Esophagus squamous epithelium (tissue), 5 donors: ENCODE results near the gene PRDM4. TPM values are rescaled to one million over a fixed set of nuclear protein-coding genes. Genes with fewer than 3 reads are reported as not detected.
"Not testable (repeated sequence)": the region's sequence is repeated elsewhere in the genome, so short reads cannot be mapped to it uniquely, and the experiment has no call there.

Source experiments
- DNase-seq: peaks from one replicate; lab custom pipeline; 2025; lab: John Stamatoyannopoulos, UW
- H3K27ac ChIP-seq, 4 donors: fragments of 200-600 bp; sonication (generic); one replicate each; pipeline ENCODE4 v1.5.1; 2016 to 2019; ENCODE audit warnings: mild to moderate bottlenecking in 1 of 4
- H3K27me3 ChIP-seq, 4 donors: fragments of 200-600 bp; sonication (generic); 1 replicate in 3 of 4; 2 replicates in 1 of 4; pipeline versions ENCODE4 v1.5.1 to v1.6.0; 2017 to 2021; ENCODE audit warnings: antibody characterized with exemption in 1 of 4
- H3K36me3 ChIP-seq, 3 donors: fragments of 200-600 bp; sonication (generic); one replicate each; pipeline ENCODE4 v1.5.1; 2016 to 2019
- H3K4me1 ChIP-seq, 3 donors: fragments of 200-600 bp; sonication (generic); one replicate each; pipeline ENCODE4 v1.5.1; 2017 to 2019
- H3K4me3 ChIP-seq, 4 donors: fragments of 200-600 bp; sonication (generic); 1 replicate in 3 of 4; 2 replicates in 1 of 4; pipeline ENCODE4 v1.5.1; 2016 to 2019; ENCODE audit warnings: mild to moderate bottlenecking in 2 of 4, moderate library complexity in 1 of 4
- H3K9me3 ChIP-seq, 3 donors: fragments of 200-600 bp; sonication (generic); one replicate each; pipeline ENCODE4 v1.5.1; 2016 to 2019
- POLR2A ChIP-seq, 4 donors: fragments of 450-650 bp; IDR thresholded peaks; one replicate each; pipeline ENCODE4 v1.6.1; 2017; ENCODE audit warnings: antibody characterized with exemption in 4 of 4, mild to moderate bottlenecking in 4 of 4, moderate library complexity in 3 of 4
- WGBS, 2 donors: methylation state at CpG; one replicate each; pipeline ENCODE4 v1.1.5; 2018; 5-methylcytosine and 5-hydroxymethylcytosine counted together
- intact Hi-C: fragments of 100-400 bp; cut with DNase I; formaldehyde crosslinking; loops from one replicate; pipeline ENCODE4 v1.15.0; 2022
- total RNA-seq, 4 donors: library from RNA; depleted of rRNA; stranded (reverse); fragments of >200 nt; gene quantifications; one replicate each; pipeline ENCODE4 v1.1.0, GENCODE V29; 2016
- TF ChIP-seq, protein P1 (sequence below), 6 experiments: fragments of 450-650 bp in 4 of 6; fragments of 200-600 bp in 2 of 6; sonication (generic) in 2 of 6; IDR thresholded peaks; one replicate each; pipeline ENCODE4 v1.5.1; 2016 to 2019; ENCODE audit warnings: antibody characterized with exemption in 6 of 6, mild to moderate bottlenecking in 4 of 6, moderate library complexity in 4 of 6
- donor health status: DM: yes; HTN: yes; CAD: no.

The PRDM4 gene
- total RNA-seq, 4 donors from 2014 or later: 11.4 to 24.8 (median 22.9) TPM

DNA sequence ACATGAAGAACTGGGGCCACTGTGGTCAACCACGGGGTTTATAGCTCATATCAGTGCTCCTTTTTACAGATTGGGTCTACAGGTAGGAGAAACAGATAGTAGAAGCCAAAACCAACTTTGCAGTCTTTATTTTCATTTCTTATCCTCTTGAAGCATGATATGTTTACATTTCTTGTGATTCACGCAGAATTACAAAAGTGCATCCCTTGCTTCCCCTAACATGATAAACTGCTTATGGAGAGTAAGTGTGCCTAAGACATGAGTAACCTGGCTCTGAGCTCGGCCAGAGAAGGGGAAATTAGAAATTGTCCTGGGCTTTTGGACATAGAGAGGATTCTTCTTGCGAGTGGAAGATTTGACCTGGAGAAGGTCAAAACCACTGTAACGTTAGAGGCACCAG, 56.9 kb downstream of the PRDM4 start:
- no peak overlapping the region for H3K27ac ChIP-seq
- no peaks in the 10 kb centered on the region for H3K4me1 ChIP-seq
- H3K36me3 ChIP-seq: peaks cover 12 to 93% (median 38%) of the 10 kb centered on the region in 3 donors
- 80 to 89% methylated on average over 5 of the region's 5 CpGs for WGBS, 2 donors
- intact Hi-C loops: no loop called here
- H3K4me3 ChIP-seq: no peak overlapping the region
- H3K27me3 ChIP-seq: no peaks in the 10 kb centered on the region
- no peak for DNase-seq
- TF ChIP-seq, protein P1, sequence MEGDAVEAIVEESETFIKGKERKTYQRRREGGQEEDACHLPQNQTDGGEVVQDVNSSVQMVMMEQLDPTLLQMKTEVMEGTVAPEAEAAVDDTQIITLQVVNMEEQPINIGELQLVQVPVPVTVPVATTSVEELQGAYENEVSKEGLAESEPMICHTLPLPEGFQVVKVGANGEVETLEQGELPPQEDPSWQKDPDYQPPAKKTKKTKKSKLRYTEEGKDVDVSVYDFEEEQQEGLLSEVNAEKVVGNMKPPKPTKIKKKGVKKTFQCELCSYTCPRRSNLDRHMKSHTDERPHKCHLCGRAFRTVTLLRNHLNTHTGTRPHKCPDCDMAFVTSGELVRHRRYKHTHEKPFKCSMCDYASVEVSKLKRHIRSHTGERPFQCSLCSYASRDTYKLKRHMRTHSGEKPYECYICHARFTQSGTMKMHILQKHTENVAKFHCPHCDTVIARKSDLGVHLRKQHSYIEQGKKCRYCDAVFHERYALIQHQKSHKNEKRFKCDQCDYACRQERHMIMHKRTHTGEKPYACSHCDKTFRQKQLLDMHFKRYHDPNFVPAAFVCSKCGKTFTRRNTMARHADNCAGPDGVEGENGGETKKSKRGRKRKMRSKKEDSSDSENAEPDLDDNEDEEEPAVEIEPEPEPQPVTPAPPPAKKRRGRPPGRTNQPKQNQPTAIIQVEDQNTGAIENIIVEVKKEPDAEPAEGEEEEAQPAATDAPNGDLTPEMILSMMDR (IDR thresholded peaks at IDR 0.05): no peak
- TF ChIP-seq POLR2A (IDR thresholded peaks at IDR 0.05): no peak
- H3K9me3 ChIP-seq: no peaks in the 10 kb centered on the region

DNA sequence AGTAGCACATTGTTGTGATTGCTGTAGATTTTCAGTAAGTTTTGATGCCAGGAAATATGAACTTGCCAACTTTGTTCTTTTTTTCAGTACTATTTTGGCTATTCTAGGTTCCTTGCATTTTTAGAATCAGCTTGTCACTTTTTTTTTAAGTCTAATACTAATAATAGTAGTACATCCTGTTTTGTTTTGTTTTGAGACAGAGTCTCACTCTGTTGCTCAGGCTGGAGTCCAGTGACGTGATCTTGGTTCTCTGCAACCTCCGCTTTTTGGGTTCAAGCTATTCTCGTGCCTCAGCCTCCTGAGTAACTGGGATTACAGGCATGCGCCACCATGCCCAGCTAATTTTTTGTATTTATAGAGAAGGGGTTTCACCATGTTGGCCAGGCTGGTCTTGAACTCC, 58.8 kb downstream of the PRDM4 start:
- WGBS, 2 donors: 87 to 94% methylated on average over 4 of the region's 4 CpGs
- H3K27me3 ChIP-seq: no peaks in the 10 kb centered on the region
- no peak overlapping the region for H3K4me3 ChIP-seq
- TF ChIP-seq, protein P1 (IDR thresholded peaks at IDR 0.05): no peak
- no peak for TF ChIP-seq POLR2A (IDR thresholded peaks at IDR 0.05)
- no peaks in the 10 kb centered on the region for H3K4me1 ChIP-seq
- no peaks in the 10 kb centered on the region for H3K9me3 ChIP-seq
- H3K36me3 ChIP-seq: peaks cover 12 to 95% (median 55%) of the 10 kb centered on the region in 3 donors
- DNase-seq: no peak
- intact Hi-C loops: no loop called here
- H3K27ac ChIP-seq: no peak overlapping the region

DNA sequence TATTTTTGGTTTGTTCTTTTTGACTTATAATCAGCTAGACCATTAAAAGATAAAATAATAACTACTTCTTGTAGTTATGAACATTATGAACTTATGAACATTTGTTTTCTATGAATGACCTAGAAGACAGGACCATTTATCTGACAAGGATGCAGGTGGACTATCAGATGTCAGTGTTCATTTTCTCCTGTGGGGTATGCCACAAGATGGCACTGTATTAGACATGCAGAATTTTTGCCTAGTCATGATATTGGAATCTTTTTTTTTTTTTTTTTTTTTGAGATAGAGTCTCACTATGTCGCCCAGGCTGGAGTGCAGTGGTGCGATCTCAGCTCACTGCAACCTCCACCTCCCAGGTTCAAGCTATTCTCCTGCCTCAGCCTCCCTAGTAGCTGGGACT, 65.2 kb downstream of the PRDM4 start:
- DNase-seq, H3K4me3 ChIP-seq, H3K9me3 ChIP-seq, H3K27ac ChIP-seq, H3K4me1 ChIP-seq, intact Hi-C loops, H3K27me3 ChIP-seq: not testable (repeated sequence)
- H3K36me3 ChIP-seq: peaks cover 15 to 98% (median 55%) of the 10 kb centered on the region in 3 donors
- TF ChIP-seq, protein P1 (IDR thresholded peaks at IDR 0.05): peak in 2 of 6 experiments; percentile 16 to 38
- 84 to 85% methylated on average over 2 of the region's 2 CpGs for WGBS, 2 donors

DNA sequence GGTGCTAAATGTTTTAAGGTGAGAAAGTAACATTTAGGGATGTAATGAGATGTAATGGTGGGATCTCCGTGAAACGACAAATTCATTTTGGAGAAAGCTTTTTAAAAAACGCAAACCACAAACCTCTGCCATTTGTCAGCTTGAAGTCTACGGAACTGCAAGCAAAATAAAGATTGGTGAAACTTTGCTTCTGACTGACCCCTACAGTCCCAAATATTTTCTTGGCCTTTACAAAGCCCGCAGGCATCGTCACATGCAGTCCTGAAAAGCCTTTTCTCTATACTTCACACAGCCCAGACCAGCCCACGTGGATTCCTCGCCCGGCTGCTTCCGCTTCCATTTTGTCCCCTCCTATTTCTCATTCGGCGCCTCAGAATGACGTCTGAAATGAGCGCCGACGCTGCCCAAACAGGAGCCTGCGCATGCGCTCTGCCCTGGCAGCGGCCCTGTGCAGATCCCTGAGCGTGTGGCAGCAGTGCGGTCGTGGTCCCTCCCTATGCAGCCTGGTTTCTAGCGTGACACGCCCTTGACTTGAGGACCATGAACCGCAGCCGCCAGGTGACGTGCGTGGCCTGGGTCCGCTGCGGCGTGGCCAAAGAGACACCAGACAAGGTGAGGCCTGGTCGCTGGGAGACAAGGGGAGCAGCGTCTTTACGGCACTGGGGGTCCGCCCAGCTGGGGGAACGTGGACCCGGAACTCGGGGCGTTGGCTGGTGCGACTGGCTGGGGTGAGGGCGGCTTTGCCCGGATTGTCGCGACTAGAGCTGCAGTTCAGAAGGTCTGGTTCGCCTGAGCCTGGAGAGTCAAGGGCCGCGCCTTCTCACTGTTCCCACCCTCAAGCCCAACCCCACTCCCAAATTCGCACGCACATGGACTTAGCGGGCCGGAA, 75.3 kb downstream of the PRDM4 start, which contains the start of gene PWP1:
PWP1 (plus strand) TSS at position 440 of the 889 bp plus-strand sequence; CDS start at position 541, 101 bp downstream.
- intact Hi-C loops: loop anchor here (10.0 kb wide), 1 partner anchor 69 kb away; no protein-coding TSS in a partner anchor
- TF ChIP-seq, protein P1 (IDR thresholded peaks at IDR 0.05): peak in 1 of 6 experiments; percentile 41
- TF ChIP-seq POLR2A (IDR thresholded peaks at IDR 0.05): peak in 3 of 4 donors; percentile 64 to 73 (median 68)
- DNase-seq: peak; percentile 77
- Histone ChIP-seq H3K4me1 (peaks cover 10 to 28% (median 13%) of the 10 kb centered on the region in 3 donors), H3K27me3 (no peaks in the 10 kb centered on the region), H3K9me3 (no peaks in the 10 kb centered on the region), H3K36me3 (peaks cover 13 to 25% (median 18%) of the 10 kb centered on the region in 3 donors), H3K27ac (peak within 1 kb of the TSS; percentile 72 to 93 (median 88)), H3K4me3 (peak within 1 kb of the TSS; percentile 79 to 95 (median 83))
- 0% methylated on average over 18 to 24 of the region's 51 CpGs for WGBS, 2 donors

DNA sequence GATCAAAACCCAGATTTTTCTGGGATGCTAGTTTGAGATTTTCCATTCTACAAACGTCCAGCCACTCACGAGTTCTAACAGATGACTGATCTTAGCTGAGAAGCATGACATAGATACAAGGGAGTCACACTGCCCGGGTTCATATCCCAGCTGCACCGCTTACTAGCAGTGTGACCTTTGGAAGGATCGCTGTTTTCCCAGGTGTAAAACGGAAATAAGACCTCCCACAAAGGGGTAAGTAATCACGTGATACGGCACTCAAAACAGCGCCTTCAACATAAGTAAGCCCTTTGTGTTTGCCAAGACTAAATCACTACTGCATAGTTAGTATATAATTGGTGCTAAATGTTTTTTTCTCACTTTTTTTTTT, 76.0 kb downstream of the PRDM4 start:
- DNase-seq: no peak
- H3K9me3 ChIP-seq: no peaks in the 10 kb centered on the region
- H3K4me3 ChIP-seq: peak overlapping the region; percentile 79 to 95 (median 83)
- 4 to 11% methylated on average over 9 of the region's 9 CpGs for WGBS, 2 donors
- TF ChIP-seq, protein P1 (IDR thresholded peaks at IDR 0.05): no peak
- no peak for TF ChIP-seq POLR2A (IDR thresholded peaks at IDR 0.05)
- intact Hi-C loops: loop anchor here (10.0 kb wide), 1 partner anchor 70 kb away; no protein-coding TSS in a partner anchor
- peaks cover 10 to 28% (median 13%) of the 10 kb centered on the region in 3 donors for H3K4me1 ChIP-seq
- H3K27me3 ChIP-seq: no peaks in the 10 kb centered on the region
- peak overlapping the region in 3 of 4 donors; percentile 87 to 93 (median 89) for H3K27ac ChIP-seq
- H3K36me3 ChIP-seq: peaks cover 8 to 19% (median 14%) of the 10 kb centered on the region in 3 donors
